ENCODE results near the gene CLMN.

DNA sequence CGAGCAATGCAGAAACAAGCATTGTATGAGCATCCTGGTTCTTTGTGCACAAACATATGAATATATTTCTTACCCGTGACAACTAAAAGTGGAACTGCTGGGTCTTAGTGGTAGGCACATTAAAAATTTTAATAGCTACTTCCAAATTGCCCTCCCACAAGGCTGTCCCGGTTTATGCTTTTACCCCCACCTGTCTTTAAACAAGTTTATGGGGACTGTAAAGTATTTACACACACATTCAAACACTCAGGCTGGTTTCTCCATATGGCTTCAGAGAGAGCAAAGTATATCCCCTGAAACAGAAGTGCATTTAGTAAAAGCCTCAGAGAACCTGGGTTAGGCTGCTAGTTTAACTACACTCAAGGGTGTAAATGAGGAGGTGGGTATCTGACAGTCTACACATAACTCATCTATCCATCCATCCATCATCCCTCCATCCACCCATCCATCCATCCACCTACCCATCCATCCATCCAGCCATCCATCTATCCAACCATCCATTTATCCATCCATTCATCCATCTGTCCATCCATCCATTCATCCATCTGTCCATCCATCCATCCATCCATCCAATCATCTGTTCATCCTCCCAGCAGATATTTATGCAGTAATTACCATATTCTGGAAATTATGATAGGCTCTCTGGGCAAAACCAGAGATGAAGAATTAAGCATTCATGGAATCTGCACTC is 86.7 kb downstream of the CLMN start:
- TF ChIP-seq, protein P1, sequence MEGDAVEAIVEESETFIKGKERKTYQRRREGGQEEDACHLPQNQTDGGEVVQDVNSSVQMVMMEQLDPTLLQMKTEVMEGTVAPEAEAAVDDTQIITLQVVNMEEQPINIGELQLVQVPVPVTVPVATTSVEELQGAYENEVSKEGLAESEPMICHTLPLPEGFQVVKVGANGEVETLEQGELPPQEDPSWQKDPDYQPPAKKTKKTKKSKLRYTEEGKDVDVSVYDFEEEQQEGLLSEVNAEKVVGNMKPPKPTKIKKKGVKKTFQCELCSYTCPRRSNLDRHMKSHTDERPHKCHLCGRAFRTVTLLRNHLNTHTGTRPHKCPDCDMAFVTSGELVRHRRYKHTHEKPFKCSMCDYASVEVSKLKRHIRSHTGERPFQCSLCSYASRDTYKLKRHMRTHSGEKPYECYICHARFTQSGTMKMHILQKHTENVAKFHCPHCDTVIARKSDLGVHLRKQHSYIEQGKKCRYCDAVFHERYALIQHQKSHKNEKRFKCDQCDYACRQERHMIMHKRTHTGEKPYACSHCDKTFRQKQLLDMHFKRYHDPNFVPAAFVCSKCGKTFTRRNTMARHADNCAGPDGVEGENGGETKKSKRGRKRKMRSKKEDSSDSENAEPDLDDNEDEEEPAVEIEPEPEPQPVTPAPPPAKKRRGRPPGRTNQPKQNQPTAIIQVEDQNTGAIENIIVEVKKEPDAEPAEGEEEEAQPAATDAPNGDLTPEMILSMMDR (IDR thresholded peaks at IDR 0.05; ENCODE audit: poor library complexity, severe bottlenecking): no peak
- TF ChIP-seq SMC3 (conservative IDR thresholded peaks at IDR 0.05; ENCODE audit: poor library complexity): no peak
- TF ChIP-seq, protein P2, sequence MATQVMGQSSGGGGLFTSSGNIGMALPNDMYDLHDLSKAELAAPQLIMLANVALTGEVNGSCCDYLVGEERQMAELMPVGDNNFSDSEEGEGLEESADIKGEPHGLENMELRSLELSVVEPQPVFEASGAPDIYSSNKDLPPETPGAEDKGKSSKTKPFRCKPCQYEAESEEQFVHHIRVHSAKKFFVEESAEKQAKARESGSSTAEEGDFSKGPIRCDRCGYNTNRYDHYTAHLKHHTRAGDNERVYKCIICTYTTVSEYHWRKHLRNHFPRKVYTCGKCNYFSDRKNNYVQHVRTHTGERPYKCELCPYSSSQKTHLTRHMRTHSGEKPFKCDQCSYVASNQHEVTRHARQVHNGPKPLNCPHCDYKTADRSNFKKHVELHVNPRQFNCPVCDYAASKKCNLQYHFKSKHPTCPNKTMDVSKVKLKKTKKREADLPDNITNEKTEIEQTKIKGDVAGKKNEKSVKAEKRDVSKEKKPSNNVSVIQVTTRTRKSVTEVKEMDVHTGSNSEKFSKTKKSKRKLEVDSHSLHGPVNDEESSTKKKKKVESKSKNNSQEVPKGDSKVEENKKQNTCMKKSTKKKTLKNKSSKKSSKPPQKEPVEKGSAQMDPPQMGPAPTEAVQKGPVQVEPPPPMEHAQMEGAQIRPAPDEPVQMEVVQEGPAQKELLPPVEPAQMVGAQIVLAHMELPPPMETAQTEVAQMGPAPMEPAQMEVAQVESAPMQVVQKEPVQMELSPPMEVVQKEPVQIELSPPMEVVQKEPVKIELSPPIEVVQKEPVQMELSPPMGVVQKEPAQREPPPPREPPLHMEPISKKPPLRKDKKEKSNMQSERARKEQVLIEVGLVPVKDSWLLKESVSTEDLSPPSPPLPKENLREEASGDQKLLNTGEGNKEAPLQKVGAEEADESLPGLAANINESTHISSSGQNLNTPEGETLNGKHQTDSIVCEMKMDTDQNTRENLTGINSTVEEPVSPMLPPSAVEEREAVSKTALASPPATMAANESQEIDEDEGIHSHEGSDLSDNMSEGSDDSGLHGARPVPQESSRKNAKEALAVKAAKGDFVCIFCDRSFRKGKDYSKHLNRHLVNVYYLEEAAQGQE (IDR thresholded peaks at IDR 0.05; ENCODE audit: borderline replicate concordance): no peak
- no peak for TF ChIP-seq EP300 (conservative IDR thresholded peaks at IDR 0.05; ENCODE audit: poor library complexity, severe bottlenecking)
- TF ChIP-seq EZH2 (IDR thresholded peaks at IDR 0.05; ENCODE audit: borderline replicate concordance, insufficient read depth, low read length, poor library complexity, severe bottlenecking): no peak
- TF ChIP-seq RAD21 (conservative IDR thresholded peaks at IDR 0.05): no peak
- TF ChIP-seq POLR2AphosphoS5 (IDR thresholded peaks at IDR 0.05): no peak
- no peak for TF ChIP-seq MXI1 (conservative IDR thresholded peaks at IDR 0.05; ENCODE audit: poor library complexity, severe bottlenecking)
- no peak for TF ChIP-seq TAF1 (IDR thresholded peaks at IDR 0.05; ENCODE audit: low read depth)

Measured in neural cell (in vitro differentiated cells).